H1 (cell line): Measurements from ENCODE around the gene RTKN. TPM values are rescaled to one million over a fixed set of nuclear protein-coding genes. Genes with fewer than 3 reads are reported as not detected.

ENCODE experiments used
- ATF3 ChIP-seq: IDR thresholded peaks from 2 replicates; pipeline ENCODE4 v1.6.1; 2011; ENCODE audit warnings: low read depth, mild to moderate bottlenecking, low read length; ENCODE audit not compliant: insufficient read depth
- CEBPB ChIP-seq: IDR thresholded peaks from 2 replicates; pipeline ENCODE4 v1.6.1; 2012; ENCODE audit warnings: low read depth, low read length
- CHD7 ChIP-seq: fragments of 300-600 bp; sonication (generic); IDR thresholded peaks from 2 replicates; pipeline ENCODE4 v1.7.1; 2012; ENCODE audit warnings: low read length, moderate library complexity, mild to moderate bottlenecking, inconsistent platforms; ENCODE audit not compliant: insufficient replicate concordance
- EZH2 ChIP-seq: fragments of 200-600 bp; sonication (generic); IDR thresholded peaks from 2 replicates; pipeline ENCODE4 v1.7.1; 2012; ENCODE audit warnings: low read depth, mild to moderate bottlenecking, moderate library complexity, low read length, inconsistent platforms; ENCODE audit not compliant: severe bottlenecking
- PHF8 ChIP-seq: fragments of 200-600 bp; sonication (generic); conservative IDR thresholded peaks from 2 replicates; pipeline ENCODE4 v1.7.1; 2012; ENCODE audit warnings: low read depth, mild to moderate bottlenecking, inconsistent platforms, low read length, moderate library complexity
- RFX5 ChIP-seq: IDR thresholded peaks from 2 replicates; pipeline ENCODE4 v1.6.1; 2011; ENCODE audit warnings: low read depth, low read length, improper control_type of control experiment, borderline replicate concordance
- SIN3A ChIP-seq, 2 experiments: IDR thresholded peaks in 1 of 2; conservative IDR thresholded peaks in 1 of 2; 2 replicates each; pipeline ENCODE4 v1.6.1; 2011 to 2012; ENCODE audit warnings: low read length in 2 of 2, improper control_type of control experiment in 1 of 2, low read depth in 1 of 2, mild to moderate bottlenecking in 1 of 2
- SP2 ChIP-seq: IDR thresholded peaks from 2 replicates; pipeline ENCODE4 v1.6.1; 2012; ENCODE audit warnings: mild to moderate bottlenecking, low read length, inconsistent platforms
- YY1 ChIP-seq: IDR thresholded peaks from 2 replicates; pipeline ENCODE4 v1.6.1; 2011; ENCODE audit warnings: low read depth, mild to moderate bottlenecking, low read length
- polyA plus RNA-seq, 7 experiments: library from polyadenylated mRNA; depleted of rRNA in 3 of 7; stranded (reverse) in 5 of 7; unstranded in 2 of 7; fragments of >200 nt in 5 of 7; fragments of 200-250 nt in 2 of 7; gene quantifications; 1 replicate in 5 of 7; 2 replicates in 1 of 7; 4 replicates in 1 of 7; pipeline versions ENCODE4 v1.2.1 to v1.2.3, GENCODE V29; 2011 to 2013; ENCODE audit warnings: missing spikeins in 2 of 7, mixed read lengths in 2 of 7
- total RNA-seq: library from RNA; stranded (reverse); fragmentation: NEBNext Ultra II Directional; extraction: Animal tissue kit (Norgen Biotek cat#: 25700); gene quantifications from 2 replicates; pipeline ENCODE4 v1.2.1, GENCODE V29; 2021

The RTKN gene
- total and polyA plus RNA-seq, 2 of the 8 experiments (the other 6 are each of a cell fraction or from before 2014, with no cell fraction given) = 40.2 to 54.1 TPM

- TF ChIP-seq EZH2 (no peak), SP2 (peak; percentile 86), YY1 (peak; percentile 72; the same call in 1 of the 2 replicates), SIN3A (conservative IDR thresholded peaks at IDR 0.05 in 1 of 2, IDR thresholded peaks at IDR 0.05 in 1 of 2; ENCODE audit: low read depth in 1 of 2, low read length in 2 of 2) (no peak; a peak in 2 of 4 replicates), PHF8 (peak; percentile 66), ATF3 (no peak), RFX5 (0 out of 2 replicates have a peak, but pooled peaks have one; percentile 8), CEBPB (no peak), CHD7 (no peak)
Observed at GRCh38 chr2:74458132-74458937, 16.6 kb upstream of the RTKN start, which contains the start of gene WBP1 (continued).
